ENCODE results near the gene INSC.

INSC gene

GRCh38 chr11:15194671-15195415 is 80.1 kb downstream of the INSC start:
- H3K36me3 ChIP-seq (ENCODE audit: control insufficient read depth, low read depth, low read length) = no peaks in the 10 kb centered on the region
- no peaks in the 10 kb centered on the region for H3K4me1 ChIP-seq (ENCODE audit: control insufficient read depth, low read depth, low read length)
- no peaks in the 10 kb centered on the region for H3K9me3 ChIP-seq (ENCODE audit: control insufficient read depth, low read depth, low read length)
- H3K4me3 ChIP-seq (ENCODE audit: low read length) = no peak overlapping the region
- no peak overlapping the region for H3K27ac ChIP-seq (ENCODE audit: low read length)
- no peaks in the 10 kb centered on the region for H3K27me3 ChIP-seq (ENCODE audit: control insufficient read depth, insufficient read depth, low read length)
- H3K9ac ChIP-seq (ENCODE audit: low read length) = no peak overlapping the region

- no peak overlapping the region for H3K4me3 ChIP-seq (ENCODE audit: low read length)
- no peak overlapping the region for H3K9ac ChIP-seq (ENCODE audit: low read length)
- no peak overlapping the region for H3K27ac ChIP-seq (ENCODE audit: low read length)
- H3K27me3 ChIP-seq (ENCODE audit: control insufficient read depth, insufficient read depth, low read length) = no peaks in the 10 kb centered on the region
- H3K4me1 ChIP-seq (ENCODE audit: control insufficient read depth, low read depth, low read length) = no peaks in the 10 kb centered on the region
- no peaks in the 10 kb centered on the region for H3K9me3 ChIP-seq (ENCODE audit: control insufficient read depth, low read depth, low read length)
- H3K36me3 ChIP-seq (ENCODE audit: control insufficient read depth, low read depth, low read length) = no peaks in the 10 kb centered on the region
Measured at GRCh38 chr11:15195454-15196200, 80.9 kb downstream of the INSC start.

- Histone ChIP-seq H3K36me3 (ENCODE audit: control insufficient read depth, low read depth, low read length) (no peaks in the 10 kb centered on the region), H3K27ac (ENCODE audit: low read length) (no peak overlapping the region), H3K9ac (ENCODE audit: low read length) (no peak overlapping the region), H3K9me3 (ENCODE audit: control insufficient read depth, low read depth, low read length) (no peaks in the 10 kb centered on the region), H3K4me1 (ENCODE audit: control insufficient read depth, low read depth, low read length) (no peaks in the 10 kb centered on the region), H3K27me3 (ENCODE audit: control insufficient read depth, insufficient read depth, low read length) (no peaks in the 10 kb centered on the region), H3K4me3 (ENCODE audit: low read length) (no peak overlapping the region)
Measured at GRCh38 chr11:15196704-15197103, 82.0 kb downstream of the INSC start.

- Histone ChIP-seq H3K9ac (ENCODE audit: low read length) (no peak overlapping the region), H3K27me3 (ENCODE audit: control insufficient read depth, insufficient read depth, low read length) (no peaks in the 10 kb centered on the region), H3K9me3 (ENCODE audit: control insufficient read depth, low read depth, low read length) (no peaks in the 10 kb centered on the region), H3K27ac (ENCODE audit: low read length) (no peak overlapping the region), H3K4me1 (ENCODE audit: control insufficient read depth, low read depth, low read length) (no peaks in the 10 kb centered on the region), H3K36me3 (ENCODE audit: control insufficient read depth, low read depth, low read length) (no peaks in the 10 kb centered on the region), H3K4me3 (ENCODE audit: low read length) (no peak overlapping the region)
Measured at GRCh38 chr11:15197696-15198095, 83.0 kb downstream of the INSC start.

- H3K27me3 ChIP-seq (ENCODE audit: control insufficient read depth, insufficient read depth, low read length) = no peaks in the 10 kb centered on the region
Measured at GRCh38 chr11:15198284-15198683, 83.6 kb downstream of the INSC start.

GRCh38 chr11:15199693-15200092 is 85.0 kb downstream of the INSC start:
- H3K4me3 ChIP-seq (ENCODE audit: low read length) = no peak overlapping the region
- no peaks in the 10 kb centered on the region for H3K4me1 ChIP-seq (ENCODE audit: control insufficient read depth, low read depth, low read length)
- H3K27ac ChIP-seq (ENCODE audit: low read length) = no peak overlapping the region
- no peaks in the 10 kb centered on the region for H3K9me3 ChIP-seq (ENCODE audit: control insufficient read depth, low read depth, low read length)
- no peaks in the 10 kb centered on the region for H3K36me3 ChIP-seq (ENCODE audit: control insufficient read depth, low read depth, low read length)
- H3K27me3 ChIP-seq (ENCODE audit: control insufficient read depth, insufficient read depth, low read length) = no peaks in the 10 kb centered on the region
- no peak overlapping the region for H3K9ac ChIP-seq (ENCODE audit: low read length)

More at GRCh38 chr11:15198284-15198683, 83.6 kb downstream of the INSC start:
- Histone ChIP-seq H3K9ac (ENCODE audit: low read length) (no peak overlapping the region), H3K27ac (ENCODE audit: low read length) (no peak overlapping the region), H3K4me3 (ENCODE audit: low read length) (no peak overlapping the region), H3K9me3 (ENCODE audit: control insufficient read depth, low read depth, low read length) (no peaks in the 10 kb centered on the region), H3K4me1 (ENCODE audit: control insufficient read depth, low read depth, low read length) (no peaks in the 10 kb centered on the region), H3K36me3 (ENCODE audit: control insufficient read depth, low read depth, low read length) (no peaks in the 10 kb centered on the region)

- no peaks in the 10 kb centered on the region for H3K36me3 ChIP-seq (ENCODE audit: control insufficient read depth, low read depth, low read length)
- no peak overlapping the region for H3K9ac ChIP-seq (ENCODE audit: low read length)
- no peaks in the 10 kb centered on the region for H3K27me3 ChIP-seq (ENCODE audit: control insufficient read depth, insufficient read depth, low read length)
- H3K27ac ChIP-seq (ENCODE audit: low read length) = no peak overlapping the region
- no peaks in the 10 kb centered on the region for H3K9me3 ChIP-seq (ENCODE audit: control insufficient read depth, low read depth, low read length)
- no peak overlapping the region for H3K4me3 ChIP-seq (ENCODE audit: low read length)
- H3K4me1 ChIP-seq (ENCODE audit: control insufficient read depth, low read depth, low read length) = no peaks in the 10 kb centered on the region
Measured at GRCh38 chr11:15200696-15201095, 86.0 kb downstream of the INSC start.

GRCh38 chr11:15201586-15201985 is 86.9 kb downstream of the INSC start:
- Histone ChIP-seq H3K27ac (ENCODE audit: low read length) (no peak overlapping the region), H3K9me3 (ENCODE audit: control insufficient read depth, low read depth, low read length) (no peaks in the 10 kb centered on the region), H3K27me3 (ENCODE audit: control insufficient read depth, insufficient read depth, low read length) (no peaks in the 10 kb centered on the region), H3K4me1 (ENCODE audit: control insufficient read depth, low read depth, low read length) (no peaks in the 10 kb centered on the region), H3K36me3 (ENCODE audit: control insufficient read depth, low read depth, low read length) (no peaks in the 10 kb centered on the region), H3K4me3 (ENCODE audit: low read length) (no peak overlapping the region), H3K9ac (ENCODE audit: low read length) (no peak overlapping the region)

GRCh38 chr11:15202626-15203025 is 87.9 kb downstream of the INSC start:
- Histone ChIP-seq H3K4me3 (ENCODE audit: low read length) (no peak overlapping the region), H3K9me3 (ENCODE audit: control insufficient read depth, low read depth, low read length) (no peaks in the 10 kb centered on the region), H3K27me3 (ENCODE audit: control insufficient read depth, insufficient read depth, low read length) (no peaks in the 10 kb centered on the region), H3K36me3 (ENCODE audit: control insufficient read depth, low read depth, low read length) (no peaks in the 10 kb centered on the region), H3K9ac (ENCODE audit: low read length) (no peak overlapping the region), H3K4me1 (ENCODE audit: control insufficient read depth, low read depth, low read length) (no peaks in the 10 kb centered on the region), H3K27ac (ENCODE audit: low read length) (no peak overlapping the region)

- Histone ChIP-seq H3K36me3 (ENCODE audit: control insufficient read depth, low read depth, low read length) (no peaks in the 10 kb centered on the region), H3K4me1 (ENCODE audit: control insufficient read depth, low read depth, low read length) (no peaks in the 10 kb centered on the region), H3K4me3 (ENCODE audit: low read length) (no peak overlapping the region), H3K9me3 (ENCODE audit: control insufficient read depth, low read depth, low read length) (no peaks in the 10 kb centered on the region), H3K9ac (ENCODE audit: low read length) (no peak overlapping the region), H3K27me3 (ENCODE audit: control insufficient read depth, insufficient read depth, low read length) (no peaks in the 10 kb centered on the region), H3K27ac (ENCODE audit: low read length) (no peak overlapping the region)
Measured at GRCh38 chr11:15204711-15205110, 90.0 kb downstream of the INSC start.

GRCh38 chr11:15206791-15207190 is 92.1 kb downstream of the INSC start:
- Histone ChIP-seq H3K4me3 (ENCODE audit: low read length) (no peak overlapping the region), H3K27ac (ENCODE audit: low read length) (no peak overlapping the region), H3K36me3 (ENCODE audit: control insufficient read depth, low read depth, low read length) (no peaks in the 10 kb centered on the region), H3K9ac (ENCODE audit: low read length) (no peak overlapping the region), H3K4me1 (ENCODE audit: control insufficient read depth, low read depth, low read length) (no peaks in the 10 kb centered on the region), H3K9me3 (ENCODE audit: control insufficient read depth, low read depth, low read length) (no peaks in the 10 kb centered on the region), H3K27me3 (ENCODE audit: control insufficient read depth, insufficient read depth, low read length) (no peaks in the 10 kb centered on the region)
